Trophoblast cell (in vitro differentiated cells and primary cell): ENCODE results near the gene LILRB5.
A peak's percentile ranks its signal among the peaks of the same experiment; 100 is the strongest.

Experiments
- DNase-seq, 2 donors: peaks; one replicate each; pipeline ENCODE4 v3.0.0-alpha.2; 2016
- H2AFZ ChIP-seq: 2 replicates; pipeline ENCODE4 v1.6.1; 2013; ENCODE audit warnings: low read length, moderate library complexity, mild to moderate bottlenecking; ENCODE audit not compliant: insufficient read depth, poor library complexity
- H2AK5ac ChIP-seq: 2 replicates; pipeline ENCODE4 v1.6.1; 2013; ENCODE audit warnings: mild to moderate bottlenecking, low read length
- H2BK120ac ChIP-seq: 2 replicates; pipeline ENCODE4 v1.6.1; 2013; ENCODE audit warnings: low read length, mild to moderate bottlenecking, moderate library complexity; ENCODE audit not compliant: insufficient read depth, poor library complexity
- H2BK12ac ChIP-seq: 2 replicates; pipeline ENCODE4 v1.6.1; 2013; ENCODE audit warnings: mild to moderate bottlenecking, low read length, moderate library complexity
- H2BK5ac ChIP-seq: 2 replicates; pipeline ENCODE4 v1.6.1; 2013; ENCODE audit warnings: low read length, low read depth, moderate library complexity, mild to moderate bottlenecking; ENCODE audit not compliant: poor library complexity
- H3K14ac ChIP-seq: 2 replicates; pipeline ENCODE4 v1.6.1; 2013; ENCODE audit warnings: mild to moderate bottlenecking, low read length
- H3K18ac ChIP-seq: 2 replicates; pipeline ENCODE4 v1.6.1; 2013; ENCODE audit warnings: mild to moderate bottlenecking, low read length
- H3K23ac ChIP-seq: 2 replicates; pipeline ENCODE4 v1.6.1; 2013; ENCODE audit warnings: low read length
- H3K27ac ChIP-seq: 2 replicates; pipeline ENCODE4 v1.5.1; 2013; ENCODE audit warnings: low read depth, mild to moderate bottlenecking, inconsistent platforms, low read length, moderate library complexity
- H3K27me3 ChIP-seq: 2 replicates; pipeline ENCODE4 v1.6.1; 2013; ENCODE audit warnings: inconsistent platforms, mild to moderate bottlenecking, low read length, moderate library complexity; ENCODE audit not compliant: insufficient read depth
- H3K36me3 ChIP-seq, 2 experiments: 1 replicate in 1 of 2; 2 replicates in 1 of 2; pipeline ENCODE4 v1.6.1; 2013; ENCODE audit warnings: low read length in 2 of 2, mild to moderate bottlenecking in 2 of 2, moderate library complexity in 1 of 2; ENCODE audit not compliant: insufficient read depth in 2 of 2, control insufficient read depth in 1 of 2
- H3K4ac ChIP-seq: 2 replicates; pipeline ENCODE4 v1.6.1; 2013; ENCODE audit warnings: low read depth, mild to moderate bottlenecking, low read length, moderate library complexity
- H3K4me1 ChIP-seq, 2 experiments: 1 replicate in 1 of 2; 2 replicates in 1 of 2; pipeline ENCODE4 v1.6.1; 2013; ENCODE audit warnings: low read length in 2 of 2, mild to moderate bottlenecking in 2 of 2, moderate library complexity in 1 of 2; ENCODE audit not compliant: insufficient read depth in 2 of 2, control insufficient read depth in 1 of 2
- H3K4me2 ChIP-seq: 2 replicates; pipeline ENCODE4 v1.6.1; 2013; ENCODE audit warnings: inconsistent platforms, mild to moderate bottlenecking, low read length, moderate library complexity
- H3K4me3 ChIP-seq: 2 replicates; pipeline ENCODE4 v1.5.1; 2013; ENCODE audit warnings: mild to moderate bottlenecking, low read depth, low read length, inconsistent platforms
- H3K79me1 ChIP-seq: one replicate; pipeline ENCODE4 v1.6.1; 2013; ENCODE audit warnings: low read length
- H3K79me2 ChIP-seq: 2 replicates; pipeline ENCODE4 v1.6.1; 2013; ENCODE audit warnings: low read length, mild to moderate bottlenecking; ENCODE audit not compliant: control insufficient read depth, insufficient read depth, poor library complexity
- H3K9ac ChIP-seq: 2 replicates; pipeline ENCODE4 v1.6.1; 2013; ENCODE audit warnings: mild to moderate bottlenecking, low read length
- H3K9me3 ChIP-seq: 2 replicates; pipeline ENCODE4 v1.6.1; 2013; ENCODE audit warnings: low read depth, mild to moderate bottlenecking, control low read depth, inconsistent platforms, low read length; ENCODE audit not compliant: insufficient read depth
- H4K12ac ChIP-seq: 2 replicates; pipeline ENCODE4 v1.6.1; 2013; ENCODE audit warnings: low read depth, mild to moderate bottlenecking, low read length, moderate library complexity
- H4K8ac ChIP-seq: 2 replicates; pipeline ENCODE4 v1.6.1; 2013; ENCODE audit warnings: low read depth, mild to moderate bottlenecking, low read length, moderate library complexity
- H4K91ac ChIP-seq: one replicate; pipeline ENCODE4 v1.6.1; 2013; ENCODE audit warnings: low read depth, mild to moderate bottlenecking, low read length, moderate library complexity
- WGBS: extraction: QIAGEN DNeasy Blood & Tissue Kit; methylation state at CpG from one replicate; pipeline ENCODE4 v1.1.7; 2013; ENCODE audit warnings: missing lambda C conversion rate; ENCODE audit not compliant: insufficient read length, insufficient coverage; ENCODE audit errors: extremely low coverage; 5-methylcytosine and 5-hydroxymethylcytosine counted together

The LILRB5 gene

GRCh38 chr19:54252243-54252642 is 4.8 kb downstream of the LILRB5 start:
- peaks cover 3% of the 10 kb centered on the region for H3K27me3 ChIP-seq
- H3K14ac ChIP-seq: no peak overlapping the region
- no peak overlapping the region for H3K4ac ChIP-seq
- no peak overlapping the region for H4K12ac ChIP-seq
- peak overlapping the region; percentile 21 for H4K91ac ChIP-seq
- H3K27ac ChIP-seq: no peak overlapping the region
- DNase-seq: no peak
- H3K23ac ChIP-seq: no peak overlapping the region
- no peaks in the 10 kb centered on the region for H3K36me3 ChIP-seq
- no peaks in the 10 kb centered on the region for H3K79me2 ChIP-seq
- H3K79me1 ChIP-seq: no peaks in the 10 kb centered on the region
- H2BK12ac ChIP-seq: no peak overlapping the region
- H2AK5ac ChIP-seq: no peak overlapping the region
- H2BK120ac ChIP-seq: no peak overlapping the region
- H3K9me3 ChIP-seq: no peaks in the 10 kb centered on the region
- H3K4me3 ChIP-seq: no peak overlapping the region
- no peak overlapping the region for H3K18ac ChIP-seq
- no peak overlapping the region for H4K8ac ChIP-seq
- H3K4me2 ChIP-seq: no peak overlapping the region
- H3K9ac ChIP-seq: no peak overlapping the region
- H3K4me1 ChIP-seq: peaks cover 0 to 13% of the 10 kb centered on the region in 2 experiments
- H2AFZ ChIP-seq: no peak overlapping the region
- WGBS: no CpG with 5 or more reads among the region's 9 CpGs
- no peak overlapping the region for H2BK5ac ChIP-seq

GRCh38 chr19:54248016-54248601 is 9.0 kb downstream of the LILRB5 start:
- H3K23ac ChIP-seq: no peak overlapping the region
- H3K79me2 ChIP-seq: no peaks in the 10 kb centered on the region
- H3K14ac ChIP-seq: no peak overlapping the region
- H4K8ac ChIP-seq: no peak overlapping the region
- H3K4ac ChIP-seq: no peak overlapping the region
- H3K4me1 ChIP-seq: peaks cover 0 to 5% of the 10 kb centered on the region in 2 experiments
- no peak overlapping the region for H3K18ac ChIP-seq
- H2BK120ac ChIP-seq: no peak overlapping the region
- no peak overlapping the region for H2BK12ac ChIP-seq
- no peaks in the 10 kb centered on the region for H3K27me3 ChIP-seq
- no peaks in the 10 kb centered on the region for H3K9me3 ChIP-seq
- no peak overlapping the region for H4K12ac ChIP-seq
- peak; percentile 33 to 43 for DNase-seq
- H3K4me2 ChIP-seq: no peak overlapping the region
- no CpG with 5 or more reads among the region's 8 CpGs for WGBS
- peak overlapping the region; percentile 40 for H3K9ac ChIP-seq
- no peaks in the 10 kb centered on the region for H3K79me1 ChIP-seq
- no peak overlapping the region for H2AFZ ChIP-seq
- no peak overlapping the region for H2BK5ac ChIP-seq
- H4K91ac ChIP-seq: no peak overlapping the region
- no peak overlapping the region for H3K27ac ChIP-seq
- H2AK5ac ChIP-seq: no peak overlapping the region
- no peak overlapping the region for H3K4me3 ChIP-seq
- no peaks in the 10 kb centered on the region for H3K36me3 ChIP-seq

GRCh38 chr19:54247106-54247930 is 9.8 kb downstream of the LILRB5 start:
- no peak overlapping the region for H3K9ac ChIP-seq
- H2BK120ac ChIP-seq: no peak overlapping the region
- no peak overlapping the region for H4K91ac ChIP-seq
- no peak overlapping the region for H2BK5ac ChIP-seq
- no peak overlapping the region for H2AK5ac ChIP-seq
- peak overlapping the region; percentile 5 for H3K4me3 ChIP-seq
- H4K8ac ChIP-seq: no peak overlapping the region
- no peaks in the 10 kb centered on the region for H3K79me1 ChIP-seq
- DNase-seq: no peak
- H3K14ac ChIP-seq: no peak overlapping the region
- no CpG with 5 or more reads among the region's 20 CpGs for WGBS
- no peaks in the 10 kb centered on the region for H3K9me3 ChIP-seq
- peaks cover 0 to 5% of the 10 kb centered on the region in 2 experiments for H3K4me1 ChIP-seq
- H3K4me2 ChIP-seq: no peak overlapping the region
- no peak overlapping the region for H3K27ac ChIP-seq
- H3K79me2 ChIP-seq: no peaks in the 10 kb centered on the region
- no peak overlapping the region for H4K12ac ChIP-seq
- H3K23ac ChIP-seq: no peak overlapping the region
- no peak overlapping the region for H2BK12ac ChIP-seq
- no peak overlapping the region for H2AFZ ChIP-seq
- no peak overlapping the region for H3K18ac ChIP-seq
- H3K27me3 ChIP-seq: no peaks in the 10 kb centered on the region
- H3K36me3 ChIP-seq: no peaks in the 10 kb centered on the region
- no peak overlapping the region for H3K4ac ChIP-seq

GRCh38 chr19:54245936-54246335 is 11.1 kb downstream of the LILRB5 start:
- Histone ChIP-seq H3K23ac (no peak overlapping the region), H4K8ac (no peak overlapping the region), H3K27ac (no peak overlapping the region), H3K9ac (no peak overlapping the region), H4K91ac (no peak overlapping the region), H2AFZ (no peak overlapping the region), H3K27me3 (no peaks in the 10 kb centered on the region), H2BK12ac (no peak overlapping the region), H3K79me1 (no peaks in the 10 kb centered on the region), H2BK5ac (no peak overlapping the region), H3K14ac (no peak overlapping the region), H2AK5ac (no peak overlapping the region), H3K36me3 (no peaks in the 10 kb centered on the region), H3K4me1 (peaks cover 0 to 2% of the 10 kb centered on the region in 2 experiments), H4K12ac (no peak overlapping the region), H3K4me3 (no peak overlapping the region), H3K79me2 (no peaks in the 10 kb centered on the region), H3K18ac (no peak overlapping the region), H3K4ac (no peak overlapping the region), H3K4me2 (no peak overlapping the region), H3K9me3 (no peaks in the 10 kb centered on the region), H2BK120ac (no peak overlapping the region)
- no peak for DNase-seq
- WGBS: no CpG with 5 or more reads among the region's 3 CpGs
